PC-3 (cell line): ENCODE measurements around the gene POU4F1. TPM values are rescaled to one million over a fixed set of nuclear protein-coding genes. Genes with fewer than 3 reads are reported as not detected.
A peak's percentile ranks its signal among the peaks of the same experiment; 100 is the strongest.

ENCODE experiments used
- ATAC-seq: fragments of 200-7000 bp; cut with Tn5 transposase; 2 replicates; pipeline ENCODE4 v1.9.1; 2020; ENCODE audit warnings: mild to moderate bottlenecking, moderate library complexity
- Bru-seq: library from RNA; stranded (reverse); fragments of 400-500 nt; gene quantifications from one replicate; lab custom pipeline; 2021; lab: Mats Ljungman, UMichigan
- BruChase-seq, 2 experiments: library from RNA; stranded (reverse); fragments of 400-500 nt; gene quantifications; one replicate each; lab custom pipeline; 2021; lab: Mats Ljungman, UMichigan
- BruUV-seq: library from RNA; stranded (reverse); fragments of 400-500 nt; replicated peaks from 2 replicates; lab custom pipeline; 2021; lab: Mats Ljungman, UMichigan
- CTCF ChIA-PET: fragments of 300-600 bp; sonication (Branson Sonifier 250); formaldehyde crosslinking; loops from one replicate; lab custom pipeline; 2022; ENCODE audit warnings: antibody characterized with exemption; lab: Charles Lee
- POLR2A ChIA-PET: fragments of 300-600 bp; sonication (Branson Sonifier 250); formaldehyde crosslinking; loops from one replicate; lab custom pipeline; 2022; ENCODE audit warnings: antibody characterized with exemption; ENCODE audit not compliant: unreplicated experiment; lab: Charles Lee
- DNase-seq: peaks from one replicate; pipeline ENCODE4 v3.0.0-alpha.2; 2015
- H2AFZ ChIP-seq: fragments of 300-600 bp; sonication (generic); 2 replicates; pipeline ENCODE4 v1.6.0; 2016; ENCODE audit warnings: antibody characterized with exemption, low read length
- H3F3A ChIP-seq: fragments of 300-600 bp; sonication (generic); one replicate; pipeline ENCODE4 v1.6.0; 2017; ENCODE audit warnings: antibody characterized with exemption, low read length, control low read depth, mild to moderate bottlenecking; ENCODE audit not compliant: unreplicated experiment
- H3K27ac ChIP-seq: fragments of 300-600 bp; sonication (generic); 2 replicates; pipeline ENCODE4 v1.5.1; 2016; ENCODE audit warnings: mild to moderate bottlenecking, low read length
- H3K27me3 ChIP-seq: fragments of 300-600 bp; sonication (generic); 2 replicates; pipeline ENCODE4 v1.6.1; 2016; ENCODE audit warnings: low read length, mixed read lengths
- H3K36me3 ChIP-seq: fragments of 300-600 bp; sonication (generic); 2 replicates; pipeline ENCODE4 v1.6.1; 2016; ENCODE audit warnings: low read depth, mixed run types, low read length, mixed read lengths
- H3K4me1 ChIP-seq: fragments of 300-600 bp; sonication (generic); 2 replicates; pipeline ENCODE4 v1.5.1; 2016; ENCODE audit warnings: low read length; ENCODE audit not compliant: insufficient read depth
- H3K4me2 ChIP-seq: fragments of 300-600 bp; sonication (generic); 2 replicates; pipeline ENCODE4 v1.6.0; 2016; ENCODE audit warnings: low read length
- H3K4me3 ChIP-seq: fragments of 300-600 bp; sonication (generic); 2 replicates; pipeline ENCODE4 v1.5.1; 2016; ENCODE audit warnings: mild to moderate bottlenecking, low read length, mixed read lengths
- H3K79me2 ChIP-seq: fragments of 300-600 bp; sonication (generic); 2 replicates; pipeline ENCODE4 v1.6.1; 2017; ENCODE audit warnings: low read length, mixed read lengths
- H3K9ac ChIP-seq: fragments of 300-600 bp; sonication (generic); 2 replicates; pipeline ENCODE4 v1.6.0; 2016; ENCODE audit warnings: mild to moderate bottlenecking, low read length
- H3K9me2 ChIP-seq: fragments of 300-600 bp; sonication (generic); replicated peaks from 2 replicates; pipeline ENCODE4 v1.6.1; 2016; ENCODE audit warnings: mixed run types, low read length, mixed read lengths
- H3K9me3 ChIP-seq: fragments of 300-600 bp; sonication (generic); 2 replicates; pipeline ENCODE4 v1.6.1; 2016; ENCODE audit warnings: low read length, mixed read lengths
- H4K20me1 ChIP-seq: fragments of 300-600 bp; sonication (generic); 2 replicates; pipeline ENCODE4 v1.6.1; 2016; ENCODE audit warnings: low read length, mixed read lengths
- CTCF ChIP-seq: fragments of 300-600 bp; sonication (generic); conservative IDR thresholded peaks from 2 replicates; pipeline ENCODE4 v1.5.1; 2017; ENCODE audit warnings: antibody characterized with exemption, low read depth, mild to moderate bottlenecking, low read length
- EZH2 ChIP-seq: fragments of 300-600 bp; sonication (generic); IDR thresholded peaks from one replicate; pipeline ENCODE4 v1.6.1; 2017; ENCODE audit warnings: antibody characterized with exemption, mild to moderate bottlenecking, low read length; ENCODE audit not compliant: unreplicated experiment
- EZH2phosphoT487 ChIP-seq: fragments of 300-600 bp; sonication (generic); IDR thresholded peaks from 2 replicates; pipeline ENCODE4 v1.6.1; 2018; ENCODE audit warnings: mild to moderate bottlenecking, antibody characterized with exemption, low read length, borderline replicate concordance
- intact Hi-C: fragments of 100-400 bp; cut with micrococcal nuclease; formaldehyde crosslinking; loops from 2 replicates; pipeline ENCODE4 v1.9.0; 2023
- long read RNA-seq: library from polyadenylated mRNA; unstranded; transcript quantifications from one replicate; pipeline ENCODE4 v2.0.0, GENCODE V29; 2021; ENCODE audit not compliant: unreplicated experiment
- total RNA-seq: library from RNA; depleted of rRNA; stranded (reverse); fragments of >200 nt; gene quantifications from 2 replicates; pipeline ENCODE4 v1.2.3, GENCODE V29; 2014; rRNA removed

The POU4F1 gene
- total RNA-seq (not detected in 2 replicates), Bru-seq, nascent RNA (percentile 15 among the genes with signal in this experiment), BruChase-seq, experiment 1, labeled RNA remaining after a 6-hour chase (percentile 26 among the genes with signal in this experiment), BruChase-seq, experiment 2, labeled RNA remaining after a 2-hour chase (percentile 32 among the genes with signal in this experiment)
- long read RNA-seq = 0 reads

- no TSS peak for BruUV-seq
- H3K9ac ChIP-seq = no peak within 1 kb of the TSS
- no peak within 1 kb of the TSS for H2AFZ ChIP-seq
- H3F3A ChIP-seq = no peaks in the 10 kb centered on the region
- TF ChIP-seq CTCF (no peak), EZH2 (no peak), EZH2phosphoT487 (no peak)
- ChIA-PET CTCF (no interaction called here), POLR2A (no interaction called here)
- H3K27me3 ChIP-seq = peaks cover 22% of the 10 kb centered on the region
- DNase-seq = no peak
- H4K20me1 ChIP-seq = no peaks in the 10 kb centered on the region
- H3K4me2 ChIP-seq = no peak within 1 kb of the TSS
- ATAC-seq = no peak
- H3K9me3 ChIP-seq = no peaks in the 10 kb centered on the region
- intact Hi-C loops = no loop called here
- H3K4me1 ChIP-seq = no peaks in the 10 kb centered on the region
- no peak within 1 kb of the TSS for H3K27ac ChIP-seq
- no peaks in the 10 kb centered on the region for H3K79me2 ChIP-seq
- H3K4me3 ChIP-seq = no peak within 1 kb of the TSS
- no peaks in the 10 kb centered on the region for H3K36me3 ChIP-seq
- no peaks in the 10 kb centered on the region for H3K9me2 ChIP-seq
These were observed at the start of gene POU4F1 for GRCh38 chr13:78603240-78603957. Gene POU4F1 (minus strand): TSS chr13:78603552. CDS start chr13:78603326, 226 bp downstream.

- H3K36me3 ChIP-seq = no peaks in the 10 kb centered on the region; the same call in 1 of the 2 replicates
- H3K4me2 ChIP-seq = no peak overlapping the region
- H3K9me3 ChIP-seq = no peaks in the 10 kb centered on the region
- no peak for ATAC-seq
- DNase-seq = no peak
- intact Hi-C loops = no loop called here
- peaks cover 34% of the 10 kb centered on the region for H4K20me1 ChIP-seq
- no peaks in the 10 kb centered on the region for H3F3A ChIP-seq
- ChIA-PET CTCF (no interaction called here), POLR2A (no interaction called here)
- peaks cover 98% of the 10 kb centered on the region for H3K79me2 ChIP-seq
- no peak overlapping the region for H3K9ac ChIP-seq
- TF ChIP-seq CTCF = no peak
- no peak for TF ChIP-seq EZH2
- TF ChIP-seq EZH2phosphoT487 = no peak
- no peak overlapping the region for H3K27ac ChIP-seq
- no peaks in the 10 kb centered on the region for H3K9me2 ChIP-seq
- H3K4me3 ChIP-seq = no peak overlapping the region
- no peak overlapping the region for H2AFZ ChIP-seq
- no TSS peak for BruUV-seq
- H3K4me1 ChIP-seq = no peaks in the 10 kb centered on the region
- H3K27me3 ChIP-seq = no peaks in the 10 kb centered on the region
These were observed 49.3 kb upstream of the POU4F1 start for GRCh38 chr13:78652651-78653050.

- intact Hi-C loops = no loop called here
- CTCF ChIA-PET = no interaction called here
These were observed 47.3 kb upstream of the POU4F1 start for GRCh38 chr13:78650717-78651083.

More at GRCh38 chr13:78650717-78651083, 47.3 kb upstream of the POU4F1 start:
- DNase-seq (no peak), ATAC-seq (no peak)
- POLR2A ChIA-PET = interaction anchor here (0.5 kb wide), 1 partner anchor 56 kb away, joined by 3 read pairs; no protein-coding TSS in a partner anchor
- Histone ChIP-seq H3K9me2 (no peaks in the 10 kb centered on the region), H3K9ac (no peak overlapping the region), H3K9me3 (no peaks in the 10 kb centered on the region), H3K36me3 (no peaks in the 10 kb centered on the region; the same call in 1 of the 2 replicates), H3K4me2 (no peak overlapping the region), H4K20me1 (peaks cover 30% of the 10 kb centered on the region), H3K27me3 (no peaks in the 10 kb centered on the region), H3K79me2 (peaks cover 100% of the 10 kb centered on the region), H2AFZ (no peak overlapping the region), H3F3A (no peaks in the 10 kb centered on the region), H3K4me1 (no peaks in the 10 kb centered on the region), H3K4me3 (no peak overlapping the region), H3K27ac (no peak overlapping the region)
- TF ChIP-seq EZH2phosphoT487 (no peak), EZH2 (no peak), CTCF (no peak)
- BruUV-seq = no TSS peak
